ENCODE data around the gene MIF.

DNA sequence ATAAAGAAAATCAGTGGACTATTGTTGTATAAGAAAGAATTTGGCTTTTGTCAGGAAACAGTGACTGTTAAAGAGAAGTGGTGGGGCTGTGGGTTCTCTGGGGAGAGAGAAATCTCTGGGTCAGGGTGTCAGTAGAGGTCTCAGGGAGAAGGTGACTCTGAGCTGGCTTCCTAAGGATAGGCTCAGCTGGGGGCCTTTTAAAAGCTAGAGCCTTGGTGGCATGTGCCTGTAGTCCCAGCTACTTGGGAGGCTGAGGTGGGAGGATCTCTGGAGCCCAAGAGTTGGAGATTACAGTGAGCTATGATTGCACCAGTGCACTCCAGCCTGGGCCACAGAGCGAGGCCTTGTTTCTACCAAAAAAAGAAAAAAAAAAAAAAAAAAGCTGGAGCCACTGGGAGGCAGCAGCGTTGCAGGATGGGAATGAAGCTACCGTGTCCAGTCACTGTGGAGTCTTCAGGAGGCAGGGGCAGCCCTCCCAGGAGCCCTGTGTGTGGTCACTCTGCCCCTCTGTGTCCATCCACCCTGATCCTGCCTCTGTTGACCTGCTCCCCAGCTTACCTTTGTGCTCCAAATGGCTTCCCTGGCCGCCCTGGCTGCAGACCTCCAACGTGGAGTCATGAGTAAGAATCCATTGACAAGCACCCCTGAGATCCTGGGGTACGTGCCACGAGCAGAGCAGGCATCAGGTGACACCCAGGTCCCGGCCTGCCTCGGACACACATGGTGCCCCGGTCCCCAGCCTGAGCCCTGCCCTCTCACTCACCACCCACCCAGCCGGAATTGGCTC, 5.4 kb upstream of the MIF start:
- TF ChIP-seq, protein P1, sequence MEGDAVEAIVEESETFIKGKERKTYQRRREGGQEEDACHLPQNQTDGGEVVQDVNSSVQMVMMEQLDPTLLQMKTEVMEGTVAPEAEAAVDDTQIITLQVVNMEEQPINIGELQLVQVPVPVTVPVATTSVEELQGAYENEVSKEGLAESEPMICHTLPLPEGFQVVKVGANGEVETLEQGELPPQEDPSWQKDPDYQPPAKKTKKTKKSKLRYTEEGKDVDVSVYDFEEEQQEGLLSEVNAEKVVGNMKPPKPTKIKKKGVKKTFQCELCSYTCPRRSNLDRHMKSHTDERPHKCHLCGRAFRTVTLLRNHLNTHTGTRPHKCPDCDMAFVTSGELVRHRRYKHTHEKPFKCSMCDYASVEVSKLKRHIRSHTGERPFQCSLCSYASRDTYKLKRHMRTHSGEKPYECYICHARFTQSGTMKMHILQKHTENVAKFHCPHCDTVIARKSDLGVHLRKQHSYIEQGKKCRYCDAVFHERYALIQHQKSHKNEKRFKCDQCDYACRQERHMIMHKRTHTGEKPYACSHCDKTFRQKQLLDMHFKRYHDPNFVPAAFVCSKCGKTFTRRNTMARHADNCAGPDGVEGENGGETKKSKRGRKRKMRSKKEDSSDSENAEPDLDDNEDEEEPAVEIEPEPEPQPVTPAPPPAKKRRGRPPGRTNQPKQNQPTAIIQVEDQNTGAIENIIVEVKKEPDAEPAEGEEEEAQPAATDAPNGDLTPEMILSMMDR (IDR thresholded peaks at IDR 0.05; ENCODE audit: low read depth, low read length): peak; percentile 17; the same call in 1 of the 2 replicates
- TF ChIP-seq EZH2phosphoT487 (IDR thresholded peaks at IDR 0.05; ENCODE audit: low read depth): no peak

Data from OCI-LY3 (cell line).